SK-N-SH (cell line): ENCODE results near the gene GNAT2.

Source experiments
- EP300 ChIP-seq, 2 experiments: IDR thresholded peaks; 2 replicates each; pipeline versions ENCODE4 v1.4.0 to v1.6.1; 2012; ENCODE audit warnings: borderline replicate concordance in 1 of 2, low read depth in 1 of 2, low read length in 1 of 2
- JUND ChIP-seq: IDR thresholded peaks from 2 replicates; pipeline ENCODE4 v1.4.0; 2012
- PBX3 ChIP-seq: IDR thresholded peaks from 2 replicates; pipeline ENCODE4; 2012
- USF1 ChIP-seq: IDR thresholded peaks from 2 replicates; pipeline ENCODE4 v1.4.0; 2012; ENCODE audit warnings: low read depth, borderline replicate concordance
- TF ChIP-seq, protein P1 (sequence below): fragments of 200-600 bp; sonication (generic); IDR thresholded peaks from 2 replicates; pipeline ENCODE4 v1.6.1; 2017; ENCODE audit warnings: antibody characterized with exemption, mild to moderate bottlenecking, moderate library complexity

GRCh38 chr1:109654519-109654918, 35.1 kb upstream of the GNAT2 start:
- TF ChIP-seq USF1: no peak
- TF ChIP-seq, protein P1, sequence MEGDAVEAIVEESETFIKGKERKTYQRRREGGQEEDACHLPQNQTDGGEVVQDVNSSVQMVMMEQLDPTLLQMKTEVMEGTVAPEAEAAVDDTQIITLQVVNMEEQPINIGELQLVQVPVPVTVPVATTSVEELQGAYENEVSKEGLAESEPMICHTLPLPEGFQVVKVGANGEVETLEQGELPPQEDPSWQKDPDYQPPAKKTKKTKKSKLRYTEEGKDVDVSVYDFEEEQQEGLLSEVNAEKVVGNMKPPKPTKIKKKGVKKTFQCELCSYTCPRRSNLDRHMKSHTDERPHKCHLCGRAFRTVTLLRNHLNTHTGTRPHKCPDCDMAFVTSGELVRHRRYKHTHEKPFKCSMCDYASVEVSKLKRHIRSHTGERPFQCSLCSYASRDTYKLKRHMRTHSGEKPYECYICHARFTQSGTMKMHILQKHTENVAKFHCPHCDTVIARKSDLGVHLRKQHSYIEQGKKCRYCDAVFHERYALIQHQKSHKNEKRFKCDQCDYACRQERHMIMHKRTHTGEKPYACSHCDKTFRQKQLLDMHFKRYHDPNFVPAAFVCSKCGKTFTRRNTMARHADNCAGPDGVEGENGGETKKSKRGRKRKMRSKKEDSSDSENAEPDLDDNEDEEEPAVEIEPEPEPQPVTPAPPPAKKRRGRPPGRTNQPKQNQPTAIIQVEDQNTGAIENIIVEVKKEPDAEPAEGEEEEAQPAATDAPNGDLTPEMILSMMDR: no peak
- no peak for TF ChIP-seq PBX3
- TF ChIP-seq EP300 (IDR thresholded peaks at IDR 0.05; ENCODE audit: borderline replicate concordance in 1 of 2, low read depth in 1 of 2, low read length in 1 of 2): no peak
- TF ChIP-seq JUND: no peak
